Subcutaneous adipose tissue (tissue), 4 donors: ENCODE results near the gene GPX1. TPM values are rescaled to one million over a fixed set of nuclear protein-coding genes. Genes with fewer than 3 reads are reported as not detected.

Experiments used
- CTCF ChIP-seq: fragments of 450-650 bp; IDR thresholded peaks from one replicate; pipeline ENCODE4 v1.5.1; 2016; ENCODE audit warnings: low read depth, mild to moderate bottlenecking, control low read depth, antibody characterized with exemption, moderate library complexity
- total RNA-seq, 4 donors: library from RNA; depleted of rRNA; stranded (reverse); fragments of >200 nt; gene quantifications; one replicate each; pipeline ENCODE4 v1.1.0, GENCODE V29; 2016

The GPX1 gene
- 100 to 1,000 TPM; 386 to 887 (median 696) TPM for total RNA-seq

GRCh38 chr3:49358217-49358883 lies at the start of gene GPX1:
GPX1 (minus strand) TSS chr3:49358353; CDS start chr3:49358278, 75 bp downstream.
- TF ChIP-seq CTCF, result no peak

GRCh38 chr3:49406571-49407565 lies 48.7 kb upstream of the GPX1 start:
- no peak for TF ChIP-seq CTCF

GRCh38 chr3:49403891-49404290 lies 45.7 kb upstream of the GPX1 start:
- TF ChIP-seq CTCF, result no peak

GRCh38 chr3:49401766-49402165 lies 43.6 kb upstream of the GPX1 start:
- no peak for TF ChIP-seq CTCF

- TF ChIP-seq CTCF, result no peak
These were observed 41.3 kb upstream of the GPX1 start for GRCh38 chr3:49399461-49399860.

GRCh38 chr3:49397470-49397869 lies 39.3 kb upstream of the GPX1 start:
- TF ChIP-seq CTCF, result no peak

- TF ChIP-seq CTCF, result no peak
These were observed 31.1 kb upstream of the GPX1 start for GRCh38 chr3:49389297-49389696.
